Cardiac muscle cell (in vitro differentiated cells and primary cell): ENCODE data around the gene ZC2HC1C. TPM values are rescaled to one million over a fixed set of nuclear protein-coding genes. Genes with fewer than 3 reads are reported as not detected.

Experiments
- DNase-seq, 2 donors: peaks; one replicate each; pipeline versions ENCODE4 v3.0.0 to v3.0.0-alpha.2; 2010 to 2017; ENCODE audit warnings: low read depth in 1 of 2, low spot score in 1 of 2
- H3K27ac ChIP-seq: fragments of 200-600 bp; sonication (generic); 2 replicates; pipeline ENCODE4 v1.5.1; 2016
- H3K27me3 ChIP-seq: fragments of 200-600 bp; sonication (generic); 2 replicates; pipeline ENCODE4 v1.6.0; 2016; ENCODE audit warnings: control low read depth
- H3K36me3 ChIP-seq: fragments of 200-600 bp; sonication (generic); 2 replicates; pipeline ENCODE4 v1.5.1; 2016; ENCODE audit warnings: control low read depth
- H3K4me1 ChIP-seq: fragments of 200-600 bp; sonication (generic); 2 replicates; pipeline ENCODE4 v1.8.1; 2017; ENCODE audit warnings: low read depth, mild to moderate bottlenecking, mixed run types
- H3K4me3 ChIP-seq: fragments of 200-600 bp; sonication (generic); 2 replicates; pipeline ENCODE4 v1.5.1; 2016; ENCODE audit warnings: mild to moderate bottlenecking
- H3K9me3 ChIP-seq: fragments of 200-600 bp; sonication (generic); 2 replicates; pipeline ENCODE4 v1.5.1; 2017; ENCODE audit warnings: low read depth, mild to moderate bottlenecking, control low read depth
- CTCF ChIP-seq: IDR thresholded peaks from 2 replicates; pipeline ENCODE4 v1.5.1; 2012; ENCODE audit warnings: low read depth, mild to moderate bottlenecking, low read length
- polyA plus RNA-seq: library from polyadenylated mRNA; unstranded; fragments of >200 nt; fragmentation: Nextera tagmentation; extraction: Ambion mirVana; gene quantifications from 2 replicates; pipeline ENCODE4 v1.2.1, GENCODE V29; 2016
- total RNA-seq: library from RNA; depleted of rRNA; stranded (reverse); fragments of >200 nt; gene quantifications from 2 replicates; pipeline ENCODE4 v1.2.3, GENCODE V29; 2016

The ZC2HC1C gene
- total and polyA plus RNA-seq, 2 experiments from 2014 or later: 7.7 to 8.2 TPM

- Histone ChIP-seq H3K27me3 (no peaks in the 10 kb centered on the region), H3K4me3 (no peak overlapping the region), H3K4me1 (no peaks in the 10 kb centered on the region), H3K27ac (no peak overlapping the region), H3K36me3 (peaks cover 58% of the 10 kb centered on the region), H3K9me3 (no peaks in the 10 kb centered on the region)
- no peak for DNase-seq
- no peak for TF ChIP-seq CTCF
Observed at GRCh38 chr14:75084513-75084912, 15.1 kb downstream of the ZC2HC1C start.

GRCh38 chr14:75088153-75088552 lies 18.7 kb downstream of the ZC2HC1C start:
- H3K27me3 ChIP-seq: no peaks in the 10 kb centered on the region
- H3K9me3 ChIP-seq: no peaks in the 10 kb centered on the region
- no peaks in the 10 kb centered on the region for H3K4me1 ChIP-seq
- no peak for TF ChIP-seq CTCF
- no peak overlapping the region for H3K4me3 ChIP-seq
- H3K36me3 ChIP-seq: peaks cover 62% of the 10 kb centered on the region
- H3K27ac ChIP-seq: no peak overlapping the region
- DNase-seq: no peak

- TF ChIP-seq CTCF: peak; percentile 77
- no peaks in the 10 kb centered on the region for H3K9me3 ChIP-seq
- H3K36me3 ChIP-seq: peaks cover 64% of the 10 kb centered on the region
- H3K27ac ChIP-seq: no peak overlapping the region
- H3K4me3 ChIP-seq: no peak overlapping the region
- H3K4me1 ChIP-seq: no peaks in the 10 kb centered on the region
- H3K27me3 ChIP-seq: no peaks in the 10 kb centered on the region
- DNase-seq: peak; percentile 71 to 78
Observed at GRCh38 chr14:75088566-75089373, 19.3 kb downstream of the ZC2HC1C start.

GRCh38 chr14:75090353-75090752 lies 20.9 kb downstream of the ZC2HC1C start:
- no peak overlapping the region for H3K27ac ChIP-seq

GRCh38 chr14:75091251-75091650 lies 21.8 kb downstream of the ZC2HC1C start:
- no peak for DNase-seq
- Histone ChIP-seq H3K36me3 (peaks cover 65% of the 10 kb centered on the region), H3K9me3 (no peaks in the 10 kb centered on the region), H3K4me1 (no peaks in the 10 kb centered on the region), H3K27me3 (no peaks in the 10 kb centered on the region), H3K4me3 (no peak overlapping the region), H3K27ac (no peak overlapping the region)
- no peak for TF ChIP-seq CTCF

More at GRCh38 chr14:75090353-75090752, 20.9 kb downstream of the ZC2HC1C start:
- DNase-seq: no peak
- H3K36me3 ChIP-seq: peaks cover 65% of the 10 kb centered on the region
- H3K27me3 ChIP-seq: no peaks in the 10 kb centered on the region
- no peak overlapping the region for H3K4me3 ChIP-seq
- no peaks in the 10 kb centered on the region for H3K4me1 ChIP-seq
- no peak for TF ChIP-seq CTCF
- H3K9me3 ChIP-seq: no peaks in the 10 kb centered on the region
